ENCODE measurements around the gene CADM1.

The CADM1 gene

DNA sequence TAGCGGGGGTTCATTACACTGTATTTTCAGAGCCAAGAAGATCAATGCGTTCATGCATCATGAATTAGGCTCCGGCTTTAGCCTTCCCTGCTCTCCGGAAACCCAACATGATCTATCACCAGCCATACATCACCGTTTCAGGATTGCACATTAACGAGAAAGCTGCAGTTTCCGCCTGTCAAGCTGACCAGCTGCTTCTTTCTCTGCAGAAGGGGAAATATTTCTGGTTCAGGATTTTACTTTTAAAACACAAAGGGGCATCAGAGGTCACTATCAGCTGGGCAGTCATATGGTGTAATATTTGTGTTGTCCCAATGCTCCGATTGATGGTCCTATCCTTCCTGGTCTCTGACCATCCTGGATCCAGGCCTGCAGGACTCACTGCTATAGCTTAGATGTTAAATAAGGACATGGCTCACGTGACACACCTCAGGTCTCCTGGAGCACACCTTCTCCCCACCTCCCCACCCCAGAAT lies 21.4 kb upstream of the CADM1 start:
- no peak for DNase-seq (ENCODE audit: low spot score)
- TF ChIP-seq CTCF (IDR thresholded peaks at IDR 0.05; ENCODE audit: extremely low read depth, missing control alignments): no peak

DNA sequence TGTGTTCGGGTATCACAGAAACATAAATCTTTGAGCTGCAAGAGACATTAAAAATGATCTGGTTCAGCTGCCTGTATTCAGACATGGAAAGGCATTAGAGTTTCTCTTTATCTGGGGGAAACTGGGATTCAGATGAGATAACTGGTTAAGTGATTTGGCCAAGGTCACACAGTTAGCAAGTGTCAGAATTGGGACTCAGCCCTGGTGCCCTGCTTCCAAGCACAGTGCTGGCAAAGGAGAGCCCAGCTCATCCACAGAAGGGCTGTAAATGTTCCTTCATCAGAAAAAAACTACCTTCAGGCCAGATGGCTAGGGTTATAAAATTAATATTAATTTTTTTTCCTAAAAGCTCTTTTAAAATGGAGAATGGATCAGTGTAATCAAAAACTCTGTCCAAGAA lies 20.4 kb upstream of the CADM1 start:
- TF ChIP-seq CTCF (IDR thresholded peaks at IDR 0.05; ENCODE audit: extremely low read depth, missing control alignments): no peak
- no peak for DNase-seq (ENCODE audit: low spot score)

GRCh38 chr11:115523727-115524399 lies 19.6 kb upstream of the CADM1 start:
- no peak for DNase-seq (ENCODE audit: low spot score)

GRCh38 chr11:115522302-115522701 lies 18.1 kb upstream of the CADM1 start:
- TF ChIP-seq CTCF (IDR thresholded peaks at IDR 0.05; ENCODE audit: extremely low read depth, missing control alignments): no peak
- no peak for DNase-seq (ENCODE audit: low spot score)

More at GRCh38 chr11:115523727-115524399, 19.6 kb upstream of the CADM1 start:
- TF ChIP-seq CTCF (IDR thresholded peaks at IDR 0.05; ENCODE audit: extremely low read depth, missing control alignments): no peak

DNA sequence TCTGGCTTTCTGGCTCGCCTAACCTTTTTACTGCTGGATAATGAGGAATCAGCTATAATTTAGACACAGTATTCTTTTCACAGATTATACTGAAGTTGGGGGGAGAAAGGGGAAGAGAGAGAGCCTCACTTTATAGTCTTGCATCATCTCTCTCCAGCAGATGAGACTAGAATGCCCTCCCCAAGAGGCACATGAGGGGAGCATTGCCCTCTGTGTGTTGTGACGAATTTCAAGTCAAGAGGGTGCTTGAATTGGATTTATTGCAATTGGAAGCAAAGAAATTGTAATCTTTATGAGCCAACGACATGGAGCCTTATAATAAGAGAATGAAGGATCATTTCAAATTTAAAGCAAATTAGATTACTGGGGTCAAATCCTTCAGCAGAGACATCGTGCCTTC lies 17.6 kb upstream of the CADM1 start:
- TF ChIP-seq CTCF (IDR thresholded peaks at IDR 0.05; ENCODE audit: extremely low read depth, missing control alignments): no peak
- no peak for DNase-seq (ENCODE audit: low spot score)

GRCh38 chr11:115518983-115519628 lies 14.9 kb upstream of the CADM1 start:
- no peak for DNase-seq (ENCODE audit: low spot score)
- no peak for TF ChIP-seq CTCF (IDR thresholded peaks at IDR 0.05; ENCODE audit: extremely low read depth, missing control alignments)

GRCh38 chr11:115515647-115516395 lies 11.6 kb upstream of the CADM1 start:
- DNase-seq (ENCODE audit: low spot score): no peak
- TF ChIP-seq CTCF (IDR thresholded peaks at IDR 0.05; ENCODE audit: extremely low read depth, missing control alignments): no peak

Measured in GM20000 (cell line).